Right lobe of liver (tissue), 6 donors: ENCODE results near the gene PAN3. TPM values are rescaled to one million over a fixed set of nuclear protein-coding genes. Genes with fewer than 3 reads are reported as not detected.
"Not testable (repeated sequence)": the region's sequence is repeated elsewhere in the genome, so short reads cannot be mapped to it uniquely, and the experiment has no call there.

ENCODE experiments used
- ATAC-seq, 4 donors: fragments of 200-7000 bp; cut with Tn5 transposase; one replicate each; pipeline ENCODE4 v1.9.1; 2020; ENCODE audit warnings: mild to moderate bottlenecking in 4 of 4, moderate library complexity in 4 of 4
- DNase-seq, 3 donors: peaks; one replicate each; pipeline ENCODE4 v3.0.0-alpha.2; 2020
- H3K27ac ChIP-seq, 3 donors: fragments of 200-600 bp; one replicate each; pipeline ENCODE4 v1.8.0; 2022
- H3K27me3 ChIP-seq, 2 donors: fragments of 200-600 bp; one replicate each; pipeline ENCODE4 v1.8.0; 2022
- H3K36me3 ChIP-seq, 4 donors: fragments of 200-600 bp; sonication (generic) in 1 of 4; one replicate each; pipeline versions ENCODE4 v1.5.1 to v1.8.0; 2017 to 2022; ENCODE audit warnings: control low read depth in 1 of 4
- H3K4me1 ChIP-seq, 4 donors: fragments of 200-600 bp; sonication (generic) in 1 of 4; one replicate each; pipeline versions ENCODE4 v1.5.1 to v1.8.0; 2017 to 2022; ENCODE audit warnings: control low read depth in 1 of 4
- H3K4me3 ChIP-seq, 3 donors: fragments of 200-600 bp; one replicate each; pipeline ENCODE4 v1.8.0; 2022
- H3K9me3 ChIP-seq, 4 donors: fragments of 200-600 bp; sonication (generic) in 1 of 4; one replicate each; pipeline versions ENCODE4 v1.5.1 to v1.8.0; 2017 to 2022; ENCODE audit warnings: control low read depth in 1 of 4
- CTCF ChIP-seq, 4 donors: fragments of 200-600 bp in 3 of 4; fragments of 450-650 bp in 1 of 4; IDR thresholded peaks; one replicate each; pipeline versions ENCODE4 v1.5.1 to v1.8.0; 2016 to 2022; ENCODE audit warnings: antibody characterized with exemption in 4 of 4, mild to moderate bottlenecking in 2 of 4
- POLR2A ChIP-seq: fragments of 450-650 bp; IDR thresholded peaks from one replicate; pipeline ENCODE4 v1.6.1; 2017; ENCODE audit warnings: antibody characterized with exemption, mild to moderate bottlenecking
- whole genome bisulfite sequencing: methylation state at CpG from one replicate; pipeline ENCODE4 v1.1.6; 2018; ENCODE audit warnings: low coverage, low lambda C conversion rate; ENCODE audit not compliant: insufficient coverage; ENCODE audit errors: missing lambda C conversion rate; 5-methylcytosine and 5-hydroxymethylcytosine counted together
- intact Hi-C, 2 donors: fragments of 100-400 bp; cut with DNase I; formaldehyde crosslinking; loops; one replicate each; pipeline versions ENCODE4 v1.11.2 to v1.14.1; 2022
- total RNA-seq, 6 experiments: library from RNA; depleted of rRNA in 2 of 6; stranded (reverse); fragments of >200 nt in 2 of 6; fragmentation: NEBNext Ultra II Directional in 3 of 6; extraction: Animal tissue kit (Norgen Biotek cat#: 25700) in 3 of 6; gene quantifications; one replicate each; pipeline versions ENCODE4 v1.1.0 to v1.2.4, GENCODE V29; 2016 to 2023
- donor health status: DM: no; HTN: yes; CAD: no.
- donor health status: DM: no; HTN: no; CAD: no.
- donor health status: DM: no; HTN: no; CAD: no.
- donor health status: DM: no; HTN: yes; CAD: no.
- donor health status: DM: no; HTN: yes; CAD: no.

PAN3 gene
- total RNA-seq, 6 experiments from 2014 or later: 7.0 to 12.5 (median 10.2) TPM

- intact Hi-C loops: no loop called here
- no peak for ATAC-seq
- Histone ChIP-seq H3K4me1 (no peaks in the 10 kb centered on the region), H3K27me3 (peaks cover 0 to 8% of the 10 kb centered on the region in 2 donors), H3K27ac (no peak overlapping the region), H3K9me3 (no peaks in the 10 kb centered on the region), H3K4me3 (no peak overlapping the region), H3K36me3 (no peaks in the 10 kb centered on the region)
- DNase-seq: no peak
- 28% methylated on average over 3 of the region's 4 CpGs for WGBS
- TF ChIP-seq CTCF (IDR thresholded peaks at IDR 0.05) (no peak), POLR2A (no peak)
These were observed 44.0 kb upstream of the PAN3 start for GRCh38 chr13:28094306-28094705.

GRCh38 chr13:28097503-28097902, 40.8 kb upstream of the PAN3 start:
- 35% methylated on average over 3 of the region's 3 CpGs for WGBS
- H3K4me3 ChIP-seq: no peak overlapping the region
- ATAC-seq (no peak), DNase-seq (no peak)
- TF ChIP-seq POLR2A: no peak
- TF ChIP-seq CTCF (IDR thresholded peaks at IDR 0.05): no peak
- H3K36me3 ChIP-seq: no peaks in the 10 kb centered on the region
- H3K4me1 ChIP-seq: peaks cover 0 to 10% (median 0%) of the 10 kb centered on the region in 4 donors
- no peak overlapping the region for H3K27ac ChIP-seq
- peaks cover 3 to 26% of the 10 kb centered on the region in 2 donors for H3K27me3 ChIP-seq
- intact Hi-C loops: no loop called here
- H3K9me3 ChIP-seq: no peaks in the 10 kb centered on the region

GRCh38 chr13:28099396-28100149, 38.8 kb upstream of the PAN3 start:
- ATAC-seq: no peak
- no peak for TF ChIP-seq POLR2A
- no peak for TF ChIP-seq CTCF (IDR thresholded peaks at IDR 0.05)
- Histone ChIP-seq H3K4me1 (peaks cover 0 to 10% (median 0%) of the 10 kb centered on the region in 4 donors), H3K27ac (no peak overlapping the region), H3K36me3 (no peaks in the 10 kb centered on the region), H3K27me3 (peaks cover 3 to 26% of the 10 kb centered on the region in 2 donors), H3K9me3 (no peaks in the 10 kb centered on the region), H3K4me3 (peak overlapping the region in 2 of 3 donors; percentile 9 to 35)
- intact Hi-C loops: no loop called here
- DNase-seq: no peak
- 8% methylated on average over 34 of the region's 35 CpGs for WGBS

GRCh38 chr13:28100150-28101121, 37.9 kb upstream of the PAN3 start, which contains the start of gene FLT3:
FLT3 (minus strand) TSS chr13:28100576; CDS start chr13:28100510, 66 bp downstream.
- no peaks in the 10 kb centered on the region for H3K36me3 ChIP-seq
- peak within 1 kb of the TSS in 2 of 3 donors; percentile 9 to 35 for H3K4me3 ChIP-seq
- no peak within 1 kb of the TSS for H3K27ac ChIP-seq
- H3K4me1 ChIP-seq: peaks cover 0 to 10% (median 0%) of the 10 kb centered on the region in 4 donors
- peaks cover 3 to 26% of the 10 kb centered on the region in 2 donors for H3K27me3 ChIP-seq
- H3K9me3 ChIP-seq: no peaks in the 10 kb centered on the region
- peak; percentile 29 to 57 (median 45) for DNase-seq
- intact Hi-C loops: no loop called here
- peak in 3 of 4 donors; percentile 30 to 55 (median 35) for ATAC-seq
- TF ChIP-seq POLR2A: no peak
- TF ChIP-seq CTCF (IDR thresholded peaks at IDR 0.05): no peak
- 3% methylated on average over 25 of the region's 106 CpGs for WGBS

GRCh38 chr13:28101886-28102285, 36.5 kb upstream of the PAN3 start:
- H3K27me3 ChIP-seq: peaks cover 3 to 26% of the 10 kb centered on the region in 2 donors
- ATAC-seq, H3K36me3 ChIP-seq, H3K27ac ChIP-seq, H3K4me1 ChIP-seq, intact Hi-C loops, H3K4me3 ChIP-seq, H3K9me3 ChIP-seq, DNase-seq: not testable (repeated sequence)
- 50% methylated on average over 4 of the region's 4 CpGs for WGBS
